Brain microvascular endothelial cell (primary cell): ENCODE measurements around the gene RILPL2.
"Not testable (repeated sequence)": the region's sequence is repeated elsewhere in the genome, so short reads cannot be mapped to it uniquely, and the experiment has no call there.

Experiments
- DNase-seq: peaks from one replicate; pipeline ENCODE4 v3.0.0-alpha.2; 2020
- H3K27ac ChIP-seq: fragments of 250-450 bp; sonication (Bioruptor Pico); 2 replicates; pipeline ENCODE4 v1.5.1; 2020; ENCODE audit warnings: mild to moderate bottlenecking, moderate library complexity
- H3K27me3 ChIP-seq: fragments of 250-450 bp; sonication (Bioruptor Pico); replicated peaks from 2 replicates; pipeline ENCODE4 v1.5.1; 2020; ENCODE audit warnings: mild to moderate bottlenecking
- H3K36me3 ChIP-seq: fragments of 250-450 bp; sonication (Bioruptor Pico); replicated peaks from 2 replicates; pipeline ENCODE4 v1.5.1; 2020; ENCODE audit warnings: mild to moderate bottlenecking
- H3K4me3 ChIP-seq: 2 replicates; pipeline ENCODE4 v1.5.1; 2011; ENCODE audit warnings: low read depth, mild to moderate bottlenecking, control low read depth, low read length, moderate library complexity
- in situ Hi-C: cut with HindIII; loops from 2 replicates; pipeline ENCODE4 v1.10.0; 2017; ENCODE audit warnings: low sequenced_read_pairs, low pct_ligation_motif_present
- TF ChIP-seq, protein P1 (sequence below): IDR thresholded peaks from 2 replicates; pipeline ENCODE4 v1.5.1; 2011; ENCODE audit warnings: low read depth, mild to moderate bottlenecking, moderate library complexity, low read length, control low read depth, inconsistent platforms; ENCODE audit errors: missing control alignments

RILPL2 gene

DNA sequence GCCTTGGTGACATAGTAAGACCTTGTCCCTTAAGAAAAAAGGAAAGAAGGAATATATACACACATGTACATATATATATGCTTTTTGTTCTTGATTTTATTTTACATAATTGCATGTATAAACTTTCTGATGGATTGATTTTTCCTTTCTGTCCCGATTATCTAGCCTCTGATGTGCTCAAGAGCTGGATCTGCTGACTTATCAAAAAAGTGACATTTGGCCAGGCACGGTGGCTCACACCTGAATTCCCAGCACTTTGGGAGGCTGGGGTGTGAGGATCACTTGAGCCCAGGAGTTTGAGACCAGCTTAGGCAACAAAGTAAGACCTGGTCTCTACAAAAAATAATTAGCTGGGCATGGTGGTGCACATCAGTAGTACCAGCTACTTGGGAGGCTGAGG is 33.5 kb upstream of the RILPL2 start:
- Histone ChIP-seq H3K36me3 (peaks cover 27% of the 10 kb centered on the region), H3K27me3 (no peaks in the 10 kb centered on the region), H3K27ac (no peak overlapping the region), H3K4me3 (no peak overlapping the region)
- DNase-seq = no peak
- in situ Hi-C loops = no loop called here
- TF ChIP-seq, protein P1, sequence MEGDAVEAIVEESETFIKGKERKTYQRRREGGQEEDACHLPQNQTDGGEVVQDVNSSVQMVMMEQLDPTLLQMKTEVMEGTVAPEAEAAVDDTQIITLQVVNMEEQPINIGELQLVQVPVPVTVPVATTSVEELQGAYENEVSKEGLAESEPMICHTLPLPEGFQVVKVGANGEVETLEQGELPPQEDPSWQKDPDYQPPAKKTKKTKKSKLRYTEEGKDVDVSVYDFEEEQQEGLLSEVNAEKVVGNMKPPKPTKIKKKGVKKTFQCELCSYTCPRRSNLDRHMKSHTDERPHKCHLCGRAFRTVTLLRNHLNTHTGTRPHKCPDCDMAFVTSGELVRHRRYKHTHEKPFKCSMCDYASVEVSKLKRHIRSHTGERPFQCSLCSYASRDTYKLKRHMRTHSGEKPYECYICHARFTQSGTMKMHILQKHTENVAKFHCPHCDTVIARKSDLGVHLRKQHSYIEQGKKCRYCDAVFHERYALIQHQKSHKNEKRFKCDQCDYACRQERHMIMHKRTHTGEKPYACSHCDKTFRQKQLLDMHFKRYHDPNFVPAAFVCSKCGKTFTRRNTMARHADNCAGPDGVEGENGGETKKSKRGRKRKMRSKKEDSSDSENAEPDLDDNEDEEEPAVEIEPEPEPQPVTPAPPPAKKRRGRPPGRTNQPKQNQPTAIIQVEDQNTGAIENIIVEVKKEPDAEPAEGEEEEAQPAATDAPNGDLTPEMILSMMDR = no peak

DNA sequence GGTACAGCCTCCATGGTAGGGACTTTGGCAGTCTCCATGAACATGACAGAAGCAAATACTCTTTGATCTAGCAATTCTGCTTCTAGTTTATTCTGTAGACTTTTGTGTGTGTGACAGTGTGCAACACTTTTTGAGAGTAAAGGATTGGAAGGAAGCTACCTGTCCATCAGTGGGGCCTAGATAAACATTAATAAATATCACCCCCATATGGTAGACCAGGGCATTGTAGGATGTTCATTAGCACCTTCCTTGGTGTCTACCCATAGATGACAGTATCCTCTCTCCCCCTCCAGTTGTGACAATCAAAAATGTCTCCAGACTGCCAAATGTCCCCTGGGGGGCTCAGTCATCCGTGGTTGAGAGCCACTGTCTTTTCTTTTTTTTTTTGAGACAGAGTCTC is 32.3 kb upstream of the RILPL2 start:
- no peaks in the 10 kb centered on the region for H3K27me3 ChIP-seq
- DNase-seq = no peak
- no peak overlapping the region for H3K4me3 ChIP-seq
- no peak overlapping the region for H3K27ac ChIP-seq
- peaks cover 22% of the 10 kb centered on the region for H3K36me3 ChIP-seq
- TF ChIP-seq, protein P1 = peak; percentile 14
- in situ Hi-C loops = no loop called here

DNA sequence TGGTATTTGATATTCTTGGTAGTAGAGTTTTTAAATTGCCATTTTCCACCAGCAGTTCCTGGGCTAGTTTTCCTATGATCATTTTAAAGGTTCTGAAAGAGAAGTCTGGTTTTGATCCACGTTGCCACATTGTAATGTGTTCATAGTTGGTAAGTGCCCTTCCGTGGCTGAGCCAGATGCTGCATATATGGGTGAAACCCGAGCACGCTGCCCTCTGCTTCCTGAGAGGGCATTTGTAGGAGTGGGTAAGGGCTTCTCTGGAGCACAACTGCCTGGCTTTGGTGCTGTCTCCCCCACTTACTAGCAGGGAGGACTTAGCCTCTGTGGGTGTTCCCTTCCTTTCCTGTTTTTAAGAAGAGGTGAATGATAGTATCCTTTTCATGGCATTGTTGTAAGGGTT is 28.6 kb upstream of the RILPL2 start:
- no peak for DNase-seq
- H3K27me3 ChIP-seq = no peaks in the 10 kb centered on the region
- in situ Hi-C loops = no loop called here
- no peak overlapping the region for H3K27ac ChIP-seq
- H3K36me3 ChIP-seq = peaks cover 7% of the 10 kb centered on the region
- TF ChIP-seq, protein P1 = no peak
- no peak overlapping the region for H3K4me3 ChIP-seq

DNA sequence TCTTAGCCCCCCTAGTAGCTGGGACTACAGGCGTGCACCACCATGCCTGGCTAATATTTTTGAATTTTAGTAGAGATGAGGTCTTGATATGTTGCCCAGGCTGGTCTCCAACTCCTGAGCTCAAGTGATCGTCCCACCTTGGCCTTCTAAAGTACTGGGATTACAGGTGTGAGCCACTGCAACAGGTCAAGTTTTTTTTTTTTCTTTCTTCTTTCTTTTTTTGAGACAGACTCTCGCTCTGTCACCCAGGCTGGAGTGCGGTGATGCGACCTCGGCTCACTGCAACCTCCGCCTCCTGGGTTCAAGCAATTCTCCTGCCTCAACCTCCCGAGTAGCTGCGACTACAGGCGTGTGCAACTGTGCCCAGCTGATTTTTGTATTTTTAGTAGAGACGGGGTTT is 26.7 kb upstream of the RILPL2 start:
- H3K27ac ChIP-seq, DNase-seq, in situ Hi-C loops, H3K27me3 ChIP-seq, H3K4me3 ChIP-seq, H3K36me3 ChIP-seq: not testable (repeated sequence)

DNA sequence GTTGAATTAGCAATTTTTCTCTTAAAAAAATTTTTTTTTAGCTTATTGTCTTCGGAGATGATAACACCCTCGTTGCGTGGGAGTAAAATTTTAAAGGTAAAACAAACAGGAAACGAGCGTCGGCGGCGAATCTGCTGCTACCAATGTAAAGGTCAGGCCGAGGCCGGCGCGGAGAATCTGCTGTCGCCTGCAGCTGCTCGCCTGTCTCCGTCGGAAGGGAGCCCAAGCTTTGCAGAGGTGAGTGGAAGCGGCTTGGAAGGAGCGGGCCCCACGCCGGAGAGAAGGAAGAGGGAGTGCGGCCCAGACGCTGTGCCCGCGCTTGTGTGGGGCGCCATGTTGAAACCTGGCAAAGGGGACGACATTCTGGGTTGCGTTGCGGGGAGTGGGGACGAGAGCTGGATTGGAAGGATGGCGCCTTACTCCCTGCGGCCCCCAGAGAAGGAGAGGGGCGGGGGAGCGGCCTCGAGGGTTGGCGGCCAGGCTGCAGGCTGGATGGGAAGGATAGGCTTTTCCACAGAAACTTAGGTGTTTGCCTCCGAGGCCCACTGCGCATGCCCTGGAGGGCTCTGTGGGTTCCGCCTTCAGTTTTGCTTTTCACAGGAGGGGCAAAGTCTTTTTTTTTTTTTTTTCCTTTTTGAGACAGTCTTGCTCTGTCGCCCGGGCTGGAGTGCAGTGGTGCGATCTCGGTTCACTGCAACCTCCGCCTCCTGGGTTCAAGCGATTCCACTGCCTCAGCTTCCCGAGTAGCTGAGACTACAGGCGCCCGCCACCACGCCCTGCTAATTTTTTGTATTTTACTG is 21.7 kb upstream of the RILPL2 start, which contains the start of gene SNRNP35:
TSS of gene SNRNP35 (plus strand) at position 160 of the 800 bp plus-strand sequence. CDS start 7,402 bp downstream, outside the sequence.
- peak within 1 kb of the TSS; percentile 98 for H3K27ac ChIP-seq
- TF ChIP-seq, protein P1 = no peak
- peak within 1 kb of the TSS; percentile 87 for H3K4me3 ChIP-seq
- peak; percentile 65 for DNase-seq
- H3K27me3 ChIP-seq = no peaks in the 10 kb centered on the region
- no peaks in the 10 kb centered on the region for H3K36me3 ChIP-seq
- in situ Hi-C loops = no loop called here

DNA sequence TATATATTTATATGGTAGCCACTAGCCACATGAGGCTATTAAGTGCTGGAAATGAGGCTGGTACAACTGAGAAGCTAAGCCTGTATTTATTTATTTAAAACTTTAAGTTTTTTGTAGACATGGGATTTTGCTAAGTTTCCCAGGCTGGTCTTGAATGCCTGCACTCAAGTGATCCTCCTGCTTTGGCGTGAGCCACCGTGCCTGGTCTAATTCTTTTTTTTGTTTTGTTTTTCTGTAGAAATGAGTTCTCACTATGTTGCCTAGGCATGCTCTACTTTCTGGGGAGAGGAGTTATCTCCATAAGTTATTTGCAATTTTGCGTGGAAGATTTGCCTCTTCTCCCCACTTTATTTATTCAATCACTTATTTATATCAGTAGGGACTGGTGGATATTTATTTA is 16.7 kb upstream of the RILPL2 start:
- TF ChIP-seq, protein P1 = no peak
- Histone ChIP-seq H3K36me3 (no peaks in the 10 kb centered on the region), H3K27ac (no peak overlapping the region), H3K4me3 (no peak overlapping the region), H3K27me3 (no peaks in the 10 kb centered on the region)
- in situ Hi-C loops = no loop called here
- DNase-seq = no peak

DNA sequence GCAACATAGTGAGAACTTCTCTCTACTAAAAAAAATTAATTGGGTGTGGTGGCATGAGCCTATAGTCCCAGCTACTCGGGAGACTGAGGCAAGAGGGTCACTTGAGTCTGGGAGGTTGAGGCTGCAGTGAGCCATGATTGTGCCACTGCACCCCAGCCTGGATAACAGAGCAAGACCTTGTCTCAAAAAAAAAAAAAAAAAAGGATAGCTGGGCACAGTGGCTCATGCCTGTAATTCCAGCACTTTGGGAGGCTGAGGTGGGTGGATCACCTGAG is 15.7 kb upstream of the RILPL2 start:
- in situ Hi-C loops, H3K36me3 ChIP-seq, H3K27me3 ChIP-seq, H3K27ac ChIP-seq, H3K4me3 ChIP-seq, DNase-seq: not testable (repeated sequence)
